ENCODE data around the gene CCL13.

CCL13 gene

GRCh38 chr17:34386697-34387550 lies 30.6 kb downstream of the CCL13 start:
- no peak for DNase-seq

DNA sequence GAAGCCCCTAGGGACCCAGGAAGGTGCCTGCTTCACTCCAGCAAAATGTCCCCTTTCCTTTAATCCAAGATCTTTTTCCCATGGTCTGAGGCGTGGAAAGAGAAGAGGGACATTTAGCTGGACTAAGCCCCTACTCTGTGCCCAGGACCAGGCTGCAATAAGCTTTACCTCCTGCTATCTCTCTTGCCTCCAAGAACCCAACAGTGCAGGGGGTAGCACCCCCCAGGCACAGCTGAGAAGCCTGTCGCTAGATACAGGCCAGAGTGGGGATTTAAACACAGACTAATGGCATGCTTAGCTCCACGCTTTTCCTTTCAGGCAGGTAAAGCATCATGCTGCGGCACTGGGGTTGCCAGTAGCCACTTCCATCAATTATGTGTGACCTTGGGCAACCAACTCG lies 31.3 kb downstream of the CCL13 start:
- no peak for DNase-seq

DNA sequence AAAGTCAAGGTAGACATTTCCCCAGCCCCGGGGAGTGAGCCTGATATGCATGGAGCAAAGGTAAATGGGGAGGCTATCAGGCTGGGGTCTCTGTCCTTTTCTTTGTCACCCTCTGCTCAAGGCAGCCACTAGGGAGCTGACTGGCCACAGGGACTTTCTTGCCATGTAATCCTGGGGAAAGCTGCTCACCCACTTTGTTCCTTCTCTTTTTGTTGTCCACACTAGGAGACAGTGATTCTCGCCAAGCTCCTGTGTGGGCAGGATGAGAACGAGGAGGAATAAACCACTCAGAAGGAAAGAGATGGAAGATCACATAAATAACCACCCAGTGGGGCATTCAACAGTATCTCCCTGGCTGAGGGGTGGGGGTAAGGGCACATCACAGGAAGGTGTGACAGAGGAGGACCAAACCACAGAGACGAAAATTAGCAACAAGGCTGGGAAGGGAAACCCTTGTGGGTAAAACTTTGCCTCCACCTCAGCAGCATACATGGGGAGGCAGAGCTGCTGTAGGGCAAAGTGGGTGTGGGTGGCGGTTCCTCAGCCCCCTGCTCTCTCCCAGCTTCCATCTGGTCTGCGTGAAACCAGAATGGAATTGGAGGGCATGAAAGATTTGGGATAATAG lies 33.0 kb downstream of the CCL13 start:
- DNase-seq, result no peak

DNA sequence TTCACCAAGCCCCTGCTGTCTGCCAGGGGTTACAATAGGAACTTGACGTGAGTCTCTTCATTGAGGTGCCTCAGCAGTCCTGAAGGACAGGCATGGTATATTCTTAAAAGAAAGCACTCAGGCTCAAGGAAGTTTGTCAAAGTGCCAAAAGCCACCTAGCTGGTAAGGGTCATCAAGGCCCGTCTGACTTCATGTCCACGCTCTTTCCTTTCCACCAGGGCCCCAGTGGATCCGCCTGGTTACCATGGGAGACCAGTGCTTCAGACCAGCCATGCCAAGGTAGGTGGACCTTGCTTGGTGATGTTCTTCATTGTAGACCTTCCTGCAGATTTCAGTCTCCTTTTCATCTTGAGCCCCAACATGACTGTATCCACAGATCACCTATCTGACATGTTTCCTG lies 34.4 kb downstream of the CCL13 start:
- DNase-seq, result no peak

- no peak for DNase-seq
Observed at GRCh38 chr17:34391241-34391640, 35.0 kb downstream of the CCL13 start.

- DNase-seq, result no peak
Observed at GRCh38 chr17:34393401-34393800, 37.1 kb downstream of the CCL13 start.

DNA sequence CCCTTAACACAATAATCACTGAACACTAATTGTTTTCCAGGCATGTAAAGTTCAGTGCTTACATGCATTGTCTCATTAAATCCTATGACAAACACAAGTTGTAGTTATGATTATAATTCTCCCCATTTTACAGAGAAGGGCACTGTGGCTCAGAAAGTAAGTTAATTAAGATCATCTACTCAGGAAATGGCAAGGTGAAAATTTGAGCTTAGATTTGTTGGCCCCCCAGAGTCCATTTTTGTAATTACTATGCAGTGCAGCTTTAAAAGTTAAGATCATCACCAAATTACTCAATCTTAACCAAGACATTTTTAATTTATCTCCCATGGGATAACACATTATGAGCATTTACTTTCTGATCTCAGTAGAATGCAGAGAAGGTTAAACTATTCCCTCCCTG lies 41.0 kb downstream of the CCL13 start:
- no peak for DNase-seq

- no peak for DNase-seq
Observed at GRCh38 chr17:34398990-34399389, 42.7 kb downstream of the CCL13 start.

DNA sequence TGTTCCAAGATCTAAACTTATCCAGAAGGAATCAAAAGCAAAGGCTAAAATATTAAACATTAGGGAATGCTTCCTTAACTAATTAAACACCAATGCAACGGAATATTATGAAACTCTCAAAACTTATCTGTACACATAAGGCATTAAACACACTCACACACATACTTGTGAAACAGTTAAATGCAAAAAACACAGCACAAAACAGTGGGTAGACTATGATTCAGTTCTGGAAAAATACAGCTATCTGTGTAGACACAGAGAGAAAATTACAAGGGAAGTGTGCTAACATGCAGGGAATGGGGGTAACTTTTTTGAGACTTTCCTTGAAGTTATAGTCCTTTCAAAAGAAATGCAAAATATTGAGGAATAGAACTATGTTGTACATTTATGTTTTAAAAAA lies 43.4 kb downstream of the CCL13 start:
- DNase-seq, result no peak

- DNase-seq, result no peak
Observed at GRCh38 chr17:34400301-34400931, 44.1 kb downstream of the CCL13 start.

- no peak for DNase-seq
Observed at GRCh38 chr17:34401165-34401564, 44.9 kb downstream of the CCL13 start.

DNA sequence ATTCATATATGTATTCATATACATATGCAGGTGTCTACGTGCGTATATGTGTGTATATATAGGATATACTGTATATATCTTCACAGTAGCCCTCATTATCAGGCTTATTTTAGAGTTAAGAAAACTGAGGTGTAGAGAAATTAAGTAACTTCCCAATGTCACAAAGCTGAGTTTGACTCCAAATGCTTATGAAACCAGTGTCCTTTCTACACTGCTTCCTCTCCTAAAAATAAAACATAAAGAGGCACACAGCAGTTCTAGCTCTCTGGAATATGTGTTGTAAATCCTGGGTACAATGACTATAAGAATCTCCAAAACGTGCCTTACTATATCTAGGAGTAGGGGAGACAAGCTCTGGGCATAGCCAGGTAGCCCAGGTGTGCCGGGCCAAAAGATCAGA lies 46.7 kb downstream of the CCL13 start:
- DNase-seq, result no peak

DNA sequence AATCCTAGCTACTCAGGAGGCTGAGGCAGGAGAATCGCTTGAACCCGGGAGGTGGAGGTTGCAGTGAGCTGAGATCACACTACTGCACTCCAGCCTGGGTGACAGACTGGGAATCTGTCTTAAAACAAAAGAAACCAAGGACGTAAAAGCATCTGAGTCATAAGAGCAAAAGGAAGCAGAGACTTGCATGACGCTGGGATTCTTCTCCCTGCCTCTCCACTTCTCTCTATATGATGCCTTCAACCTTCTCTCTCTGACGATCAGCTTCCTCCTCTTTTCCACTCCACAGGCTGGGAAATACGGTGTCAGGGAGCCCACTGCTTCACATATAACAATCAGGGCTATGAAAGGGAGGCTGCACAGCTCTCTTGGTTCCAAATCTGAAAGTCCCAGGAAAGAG lies 49.9 kb downstream of the CCL13 start:
- no peak for DNase-seq

Data from amniotic stem cell (primary cell).